ENCODE results near the gene LRRC8E.

LRRC8E gene

DNA sequence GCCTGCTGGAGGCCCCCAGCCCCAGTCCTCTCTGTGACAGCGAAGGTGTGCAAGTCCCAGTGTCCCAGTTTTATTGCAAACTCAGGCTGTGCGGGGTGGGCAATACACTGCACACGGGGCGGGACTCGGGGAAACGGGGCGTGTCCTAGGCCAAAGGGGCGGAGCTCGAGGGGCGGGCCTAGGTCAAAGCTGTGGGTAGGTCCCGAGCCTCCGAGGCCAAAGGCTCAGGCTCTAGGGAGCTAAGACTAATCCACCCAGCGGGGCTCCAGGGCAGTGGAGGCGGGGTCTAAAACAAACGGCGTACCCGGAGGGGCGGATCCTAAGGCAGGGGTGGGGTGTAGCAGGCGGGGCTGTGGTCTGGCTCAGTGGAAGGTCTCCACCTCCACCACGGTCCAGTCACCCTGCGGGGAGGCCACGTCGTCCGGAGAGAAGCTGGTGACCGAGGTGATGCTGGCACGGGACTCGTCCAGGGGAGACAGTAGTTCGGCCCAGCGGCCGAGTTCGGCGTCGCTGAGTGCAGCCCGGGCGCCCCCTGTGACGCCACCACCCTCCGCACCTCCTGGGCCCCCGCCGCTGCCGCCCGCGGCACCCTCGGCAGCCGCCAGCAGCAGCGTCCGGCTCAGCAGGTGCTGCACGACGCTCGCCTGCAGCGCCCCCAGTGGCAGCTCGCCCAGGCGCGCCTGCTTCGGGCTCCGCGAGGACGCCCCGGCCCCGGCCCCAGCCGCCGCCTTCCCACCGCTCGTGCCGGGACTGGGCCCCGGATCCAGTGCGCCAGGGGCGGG lies 19.4 kb upstream of the LRRC8E start:
- Histone ChIP-seq H2AFZ (ENCODE audit: low read depth, low read length) (peak overlapping the region; percentile 87), H2AK5ac (ENCODE audit: low read length, severe bottlenecking) (no peak overlapping the region), H4K8ac (ENCODE audit: low read length) (no peak overlapping the region), H2BK120ac (ENCODE audit: low read depth, low read length) (no peak overlapping the region), H3K9ac (ENCODE audit: low read length) (no peak overlapping the region), H3K23ac (ENCODE audit: low read length in 2 of 2) (peak overlapping the region in 1 of 2 experiments; percentile 49), H3K4me2 (ENCODE audit: low read length, poor library complexity, severe bottlenecking) (peak overlapping the region; percentile 86), H3K4me3 (ENCODE audit: insufficient read depth in 1 of 2, low read depth in 1 of 2, low read length in 2 of 2) (peak overlapping the region; percentile 60 to 61), H3K36me3 (ENCODE audit: control insufficient read depth in 1 of 2, insufficient read depth in 2 of 2, low read depth in 1 of 2, low read length in 2 of 2) (peaks cover 0 to 4% of the 10 kb centered on the region in 2 experiments), H3K9me3 (ENCODE audit: control insufficient read depth, low read length) (no peaks in the 10 kb centered on the region), H3K4ac (ENCODE audit: low read depth in 1 of 2, low read length in 2 of 2) (no peak overlapping the region), H3K27ac (ENCODE audit: low read length, poor library complexity, severe bottlenecking) (no peak overlapping the region), H3K4me1 (ENCODE audit: control insufficient read depth, insufficient read depth, low read depth, low read length) (peaks cover 44% of the 10 kb centered on the region), H2BK12ac (ENCODE audit: low read length in 2 of 2) (peak overlapping the region in 1 of 2 experiments; percentile 60), H3K14ac (ENCODE audit: low read length in 2 of 2) (peak overlapping the region in 1 of 2 experiments; percentile 39), H2BK5ac (ENCODE audit: low read depth, low read length, poor library complexity, severe bottlenecking) (no peak overlapping the region), H3K18ac (ENCODE audit: low read depth in 1 of 2, low read length in 2 of 2) (peak overlapping the region in 1 of 2 experiments; percentile 50), H4K91ac (ENCODE audit: low read length) (no peak overlapping the region), H3K79me1 (replicated peaks; ENCODE audit: low read length, poor library complexity, severe bottlenecking) (no peaks in the 10 kb centered on the region), H2BK15ac (ENCODE audit: low read depth, poor library complexity, severe bottlenecking) (no peak overlapping the region), H3K27me3 (ENCODE audit: control insufficient read depth in 1 of 2, insufficient read depth in 1 of 2, low read length in 2 of 2) (peaks cover 24 to 54% of the 10 kb centered on the region in 2 experiments)
- 2% methylated on average over 55 of the region's 67 CpGs for WGBS
- DNase-seq: peak; percentile 68

- Histone ChIP-seq H3K4me3 (ENCODE audit: insufficient read depth in 1 of 2, low read depth in 1 of 2, low read length in 2 of 2) (peak overlapping the region; percentile 60 to 61), H2BK120ac (ENCODE audit: low read depth, low read length) (no peak overlapping the region), H2BK12ac (ENCODE audit: low read length in 2 of 2) (peak overlapping the region in 1 of 2 experiments; percentile 60), H3K79me1 (replicated peaks; ENCODE audit: low read length, poor library complexity, severe bottlenecking) (no peaks in the 10 kb centered on the region), H3K9me3 (ENCODE audit: control insufficient read depth, low read length) (no peaks in the 10 kb centered on the region), H4K8ac (ENCODE audit: low read length) (peak overlapping the region; percentile 70), H3K18ac (ENCODE audit: low read depth in 1 of 2, low read length in 2 of 2) (peak overlapping the region in 1 of 2 experiments; percentile 89), H3K4me2 (ENCODE audit: low read length, poor library complexity, severe bottlenecking) (peak overlapping the region; percentile 86), H3K27ac (ENCODE audit: low read length, poor library complexity, severe bottlenecking) (no peak overlapping the region), H3K14ac (ENCODE audit: low read length in 2 of 2) (no peak overlapping the region), H3K9ac (ENCODE audit: low read length) (no peak overlapping the region), H2BK5ac (ENCODE audit: low read depth, low read length, poor library complexity, severe bottlenecking) (no peak overlapping the region), H2AK5ac (ENCODE audit: low read length, severe bottlenecking) (no peak overlapping the region), H2BK15ac (ENCODE audit: low read depth, poor library complexity, severe bottlenecking) (no peak overlapping the region), H4K91ac (ENCODE audit: low read length) (no peak overlapping the region), H3K36me3 (ENCODE audit: control insufficient read depth in 1 of 2, insufficient read depth in 2 of 2, low read depth in 1 of 2, low read length in 2 of 2) (no peaks in the 10 kb centered on the region), H2AFZ (ENCODE audit: low read depth, low read length) (peak overlapping the region; percentile 87), H3K23ac (ENCODE audit: low read length in 2 of 2) (no peak overlapping the region), H3K4me1 (ENCODE audit: control insufficient read depth, insufficient read depth, low read depth, low read length) (peaks cover 50% of the 10 kb centered on the region), H3K4ac (ENCODE audit: low read depth in 1 of 2, low read length in 2 of 2) (no peak overlapping the region), H3K27me3 (ENCODE audit: control insufficient read depth in 1 of 2, insufficient read depth in 1 of 2, low read length in 2 of 2) (peaks cover 27 to 60% of the 10 kb centered on the region in 2 experiments)
- under 1% methylated on average over 39 of the region's 47 CpGs for WGBS
- DNase-seq: peak; percentile 61
Observed at GRCh38 chr19:7869453-7869909, 18.8 kb upstream of the LRRC8E start.

GRCh38 chr19:7869910-7870511 lies 18.3 kb upstream of the LRRC8E start:
- WGBS: 14% methylated on average over 30 of the region's 30 CpGs
- peak overlapping the region in 1 of 2 experiments; percentile 60 for H2BK12ac ChIP-seq (ENCODE audit: low read length in 2 of 2)
- peaks cover 53% of the 10 kb centered on the region for H3K4me1 ChIP-seq (ENCODE audit: control insufficient read depth, insufficient read depth, low read depth, low read length)

More at GRCh38 chr19:7869910-7870511, 18.3 kb upstream of the LRRC8E start:
- peaks cover 27 to 62% of the 10 kb centered on the region in 2 experiments for H3K27me3 ChIP-seq (ENCODE audit: control insufficient read depth in 1 of 2, insufficient read depth in 1 of 2, low read length in 2 of 2)
- no peaks in the 10 kb centered on the region for H3K36me3 ChIP-seq (ENCODE audit: control insufficient read depth in 1 of 2, insufficient read depth in 2 of 2, low read depth in 1 of 2, low read length in 2 of 2)
- no peak overlapping the region for H3K9ac ChIP-seq (ENCODE audit: low read length)
- peak overlapping the region in 1 of 2 experiments; percentile 89 for H3K18ac ChIP-seq (ENCODE audit: low read depth in 1 of 2, low read length in 2 of 2)
- peak overlapping the region; percentile 70 for H4K8ac ChIP-seq (ENCODE audit: low read length)
- peak; percentile 63 for DNase-seq
- H2BK120ac ChIP-seq (ENCODE audit: low read depth, low read length): no peak overlapping the region
- H3K14ac ChIP-seq (ENCODE audit: low read length in 2 of 2): no peak overlapping the region
- no peak overlapping the region for H3K27ac ChIP-seq (ENCODE audit: low read length, poor library complexity, severe bottlenecking)
- H2BK15ac ChIP-seq (ENCODE audit: low read depth, poor library complexity, severe bottlenecking): no peak overlapping the region
- H2AK5ac ChIP-seq (ENCODE audit: low read length, severe bottlenecking): no peak overlapping the region
- H3K79me1 ChIP-seq (replicated peaks; ENCODE audit: low read length, poor library complexity, severe bottlenecking): no peaks in the 10 kb centered on the region
- peak overlapping the region in 1 of 2 experiments; percentile 20 for H3K23ac ChIP-seq (ENCODE audit: low read length in 2 of 2)
- no peak overlapping the region for H4K91ac ChIP-seq (ENCODE audit: low read length)
- peak overlapping the region; percentile 60 to 61 for H3K4me3 ChIP-seq (ENCODE audit: insufficient read depth in 1 of 2, low read depth in 1 of 2, low read length in 2 of 2)
- no peaks in the 10 kb centered on the region for H3K9me3 ChIP-seq (ENCODE audit: control insufficient read depth, low read length)
- H2AFZ ChIP-seq (ENCODE audit: low read depth, low read length): peak overlapping the region; percentile 87
- H2BK5ac ChIP-seq (ENCODE audit: low read depth, low read length, poor library complexity, severe bottlenecking): no peak overlapping the region
- no peak overlapping the region for H3K4ac ChIP-seq (ENCODE audit: low read depth in 1 of 2, low read length in 2 of 2)
- H3K4me2 ChIP-seq (ENCODE audit: low read length, poor library complexity, severe bottlenecking): peak overlapping the region; percentile 86

Measured in mesenchymal stem cell (in vitro differentiated cells and primary cell).